ENCODE results near the gene INPP4A. TPM values are rescaled to one million over a fixed set of nuclear protein-coding genes. Genes with fewer than 3 reads are reported as not detected.
A peak's percentile ranks its signal among the peaks of the same experiment; 100 is the strongest.

The INPP4A gene
- total and polyA plus RNA-seq, 8 donors: 1.5 to 65.3 (median 12.2) TPM

DNA sequence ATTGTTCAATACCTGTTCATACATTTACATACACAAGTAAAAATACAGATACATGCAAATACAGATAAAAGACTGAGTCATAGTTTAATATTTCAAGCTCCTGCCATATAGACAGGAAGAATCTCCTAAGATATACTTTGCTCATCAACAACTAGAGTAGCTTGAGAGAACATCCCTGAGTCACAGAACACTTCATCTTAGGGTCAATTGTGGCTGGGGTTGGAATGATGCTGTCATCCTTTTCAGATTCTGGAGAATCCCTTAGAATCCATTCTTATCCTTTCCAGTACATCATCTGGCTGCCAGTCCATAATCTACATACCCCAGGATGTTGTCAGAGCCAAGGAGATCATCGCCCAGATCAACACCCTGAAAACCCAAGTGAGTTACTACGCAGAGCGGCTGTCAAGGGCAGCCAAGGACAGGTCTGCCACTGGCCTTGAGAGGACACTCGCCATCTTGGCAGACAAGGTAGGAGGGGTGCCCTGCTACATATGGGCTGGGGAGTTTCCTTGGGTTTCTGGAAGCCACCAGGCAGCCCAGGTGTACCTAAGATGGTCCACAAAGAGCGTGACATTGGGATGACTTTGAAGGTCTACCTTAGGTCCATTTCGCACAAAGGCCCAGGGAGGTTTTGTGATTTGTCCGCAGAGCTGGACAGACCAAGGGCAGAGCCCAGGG, 108.0 kb downstream of the INPP4A start:
- Histone ChIP-seq H3K27me3 (no peaks in the 10 kb centered on the region), H3K9me3 (no peaks in the 10 kb centered on the region), H3K4me1 (no peaks in the 10 kb centered on the region), H3K36me3 (peaks cover 36 to 93% (median 91%) of the 10 kb centered on the region in 4 donors), H3K27ac (no peak overlapping the region), H3K4me3 (no peak overlapping the region)
- TF ChIP-seq, protein P1, sequence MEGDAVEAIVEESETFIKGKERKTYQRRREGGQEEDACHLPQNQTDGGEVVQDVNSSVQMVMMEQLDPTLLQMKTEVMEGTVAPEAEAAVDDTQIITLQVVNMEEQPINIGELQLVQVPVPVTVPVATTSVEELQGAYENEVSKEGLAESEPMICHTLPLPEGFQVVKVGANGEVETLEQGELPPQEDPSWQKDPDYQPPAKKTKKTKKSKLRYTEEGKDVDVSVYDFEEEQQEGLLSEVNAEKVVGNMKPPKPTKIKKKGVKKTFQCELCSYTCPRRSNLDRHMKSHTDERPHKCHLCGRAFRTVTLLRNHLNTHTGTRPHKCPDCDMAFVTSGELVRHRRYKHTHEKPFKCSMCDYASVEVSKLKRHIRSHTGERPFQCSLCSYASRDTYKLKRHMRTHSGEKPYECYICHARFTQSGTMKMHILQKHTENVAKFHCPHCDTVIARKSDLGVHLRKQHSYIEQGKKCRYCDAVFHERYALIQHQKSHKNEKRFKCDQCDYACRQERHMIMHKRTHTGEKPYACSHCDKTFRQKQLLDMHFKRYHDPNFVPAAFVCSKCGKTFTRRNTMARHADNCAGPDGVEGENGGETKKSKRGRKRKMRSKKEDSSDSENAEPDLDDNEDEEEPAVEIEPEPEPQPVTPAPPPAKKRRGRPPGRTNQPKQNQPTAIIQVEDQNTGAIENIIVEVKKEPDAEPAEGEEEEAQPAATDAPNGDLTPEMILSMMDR (IDR thresholded peaks at IDR 0.05): no peak
- TF ChIP-seq POLR2AphosphoS5 (IDR thresholded peaks at IDR 0.05) (no peak), EP300 (IDR thresholded peaks at IDR 0.05) (no peak), POLR2A (IDR thresholded peaks at IDR 0.05) (no peak)
- DNase-seq: no peak
- intact Hi-C loops (cut with DNase I; ENCODE audit: low total_unique reads): no loop called here
- WGBS, 5 donors: 95 to 98% (median 98%) methylated on average over 6 to 7 of the region's 7 CpGs

GRCh38 chr2:98554116-98554861, 109.6 kb downstream of the INPP4A start:
- Histone ChIP-seq H3K27ac (no peak overlapping the region), H3K4me1 (peaks cover 0 to 11% (median 2%) of the 10 kb centered on the region in 4 donors), H3K9me3 (no peaks in the 10 kb centered on the region), H3K27me3 (no peaks in the 10 kb centered on the region), H3K4me3 (no peak overlapping the region), H3K36me3 (peaks cover 31 to 91% (median 85%) of the 10 kb centered on the region in 4 donors)
- 84 to 92% (median 89%) methylated on average over 4 to 10 of the region's 10 CpGs for WGBS, 5 donors
- no peak for TF ChIP-seq POLR2AphosphoS5 (IDR thresholded peaks at IDR 0.05)
- no peak for TF ChIP-seq POLR2A (IDR thresholded peaks at IDR 0.05)
- TF ChIP-seq, protein P1 (IDR thresholded peaks at IDR 0.05): no peak
- TF ChIP-seq EP300 (IDR thresholded peaks at IDR 0.05): no peak
- intact Hi-C loops (cut with DNase I; ENCODE audit: low total_unique reads): no loop called here
- DNase-seq: no peak

DNA sequence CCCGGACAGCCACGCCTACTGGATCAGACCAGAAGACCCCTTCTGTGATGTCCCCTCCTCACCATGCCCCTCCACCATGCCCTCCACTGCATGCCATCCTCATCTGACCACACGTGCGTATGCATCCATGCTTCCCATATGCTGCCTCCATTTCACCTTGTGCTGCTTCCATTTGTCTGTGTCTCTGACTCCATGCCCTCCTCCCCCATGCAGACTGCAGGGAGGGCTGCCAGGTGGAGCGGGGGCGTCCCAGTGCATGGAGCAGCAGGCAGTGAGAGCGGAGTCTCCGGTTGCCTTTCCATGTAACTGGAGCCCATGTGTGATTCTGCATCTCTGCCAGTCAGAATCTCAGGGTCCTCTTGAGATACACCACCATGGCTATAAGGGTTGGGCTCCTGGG, 111.0 kb downstream of the INPP4A start:
- Histone ChIP-seq H3K9me3 (no peaks in the 10 kb centered on the region), H3K4me3 (no peak overlapping the region), H3K27ac (no peak overlapping the region), H3K27me3 (no peaks in the 10 kb centered on the region), H3K36me3 (peaks cover 37 to 88% (median 83%) of the 10 kb centered on the region in 4 donors), H3K4me1 (peaks cover 0 to 22% (median 3%) of the 10 kb centered on the region in 4 donors)
- no peak for DNase-seq
- intact Hi-C loops (cut with DNase I; ENCODE audit: low total_unique reads): no loop called here
- TF ChIP-seq, protein P1 (IDR thresholded peaks at IDR 0.05): no peak
- no peak for TF ChIP-seq POLR2AphosphoS5 (IDR thresholded peaks at IDR 0.05)
- WGBS, 5 donors: 92 to 99% (median 96%) methylated on average over 7 to 8 of the region's 8 CpGs

GRCh38 chr2:98556344-98557033, 111.8 kb downstream of the INPP4A start:
- Histone ChIP-seq H3K27ac (no peak overlapping the region), H3K9me3 (no peaks in the 10 kb centered on the region), H3K4me3 (no peak overlapping the region), H3K4me1 (peaks cover 0 to 29% (median 6%) of the 10 kb centered on the region in 4 donors), H3K36me3 (peaks cover 37 to 84% (median 78%) of the 10 kb centered on the region in 4 donors), H3K27me3 (no peaks in the 10 kb centered on the region)
- intact Hi-C loops (cut with DNase I; ENCODE audit: low total_unique reads): no loop called here
- peak in 1 of 2 donors; percentile 20 for DNase-seq
- 85 to 94% (median 92%) methylated on average over 5 of the region's 5 CpGs for WGBS, 5 donors
- TF ChIP-seq POLR2AphosphoS5 (IDR thresholded peaks at IDR 0.05) (no peak), POLR2A (IDR thresholded peaks at IDR 0.05) (no peak), EP300 (IDR thresholded peaks at IDR 0.05) (no peak)
- TF ChIP-seq, protein P1 (IDR thresholded peaks at IDR 0.05): no peak
